GM23338 (cell line): ENCODE data around the gene TAS2R31. TPM values are rescaled to one million over a fixed set of nuclear protein-coding genes. Genes with fewer than 3 reads are reported as not detected.

Experiments
- ATAC-seq: fragments of 200-7000 bp; cut with Tn5 transposase; 3 replicates; pipeline ENCODE4 v1.9.1; 2020
- DNase-seq: peaks from one replicate; pipeline ENCODE4 v3.0.0-alpha.2; 2015; ENCODE audit warnings: low spot score
- H2AFZ ChIP-seq: fragments of 200-600 bp; sonication (generic); 2 replicates; pipeline ENCODE4 v1.8.0; 2016; ENCODE audit warnings: antibody characterized with exemption, mild to moderate bottlenecking, moderate library complexity
- H3F3A ChIP-seq: fragments of 200-600 bp; sonication (generic); replicated peaks from 2 replicates; pipeline ENCODE4 v1.8.0; 2017; ENCODE audit warnings: antibody characterized with exemption, mixed run types, low read depth
- H3K27ac ChIP-seq: fragments of 200-600 bp; sonication (generic); 2 replicates; pipeline ENCODE4 v1.6.1; 2016; ENCODE audit warnings: low read depth
- H3K27me3 ChIP-seq: fragments of 200-600 bp; sonication (generic); 2 replicates; pipeline ENCODE4 v1.8.0; 2016; ENCODE audit warnings: mild to moderate bottlenecking, mixed run types, moderate library complexity; ENCODE audit not compliant: insufficient read depth
- H3K36me3 ChIP-seq: fragments of 200-600 bp; sonication (generic); 2 replicates; pipeline ENCODE4 v1.8.0; 2016; ENCODE audit warnings: mild to moderate bottlenecking; ENCODE audit not compliant: insufficient read depth
- H3K4me1 ChIP-seq: fragments of 200-600 bp; sonication (generic); 2 replicates; pipeline ENCODE4 v1.8.0; 2016; ENCODE audit warnings: mild to moderate bottlenecking, moderate library complexity; ENCODE audit not compliant: insufficient read depth
- H3K4me2 ChIP-seq: fragments of 200-600 bp; sonication (generic); 2 replicates; pipeline ENCODE4 v1.7.1; 2017; ENCODE audit warnings: mixed run types
- H3K4me3 ChIP-seq: fragments of 200-600 bp; sonication (generic); 2 replicates; pipeline ENCODE4 v1.6.1; 2016; ENCODE audit warnings: mixed run types
- H3K79me2 ChIP-seq: fragments of 200-600 bp; sonication (generic); replicated peaks from 2 replicates; pipeline ENCODE4 v1.8.0; 2017; ENCODE audit warnings: mild to moderate bottlenecking; ENCODE audit not compliant: insufficient read depth
- H3K9me2 ChIP-seq: fragments of 200-600 bp; sonication (generic); 2 replicates; pipeline ENCODE4 v1.8.0; 2017; ENCODE audit not compliant: insufficient read depth
- H4K20me1 ChIP-seq: fragments of 200-600 bp; sonication (generic); replicated peaks from 2 replicates; pipeline ENCODE4 v1.8.0; 2017; ENCODE audit warnings: mild to moderate bottlenecking; ENCODE audit not compliant: insufficient read depth
- H3K27ac Mint-ChIP-seq: 2 replicates; pipeline ENCODE4 v1.8.0; 2020; ENCODE audit warnings: inconsistent platforms, mild to moderate bottlenecking, moderate library complexity, mixed read lengths
- H3K27me3 Mint-ChIP-seq: 3 replicates; pipeline ENCODE4 v1.8.0; 2022; ENCODE audit warnings: low read depth, mild to moderate bottlenecking, moderate library complexity, mixed read lengths, inconsistent platforms; ENCODE audit not compliant: insufficient read depth, poor library complexity
- H3K36me3 Mint-ChIP-seq: 3 replicates; pipeline ENCODE4 v1.8.0; 2021; ENCODE audit warnings: low read depth, mild to moderate bottlenecking, inconsistent platforms, moderate library complexity, mixed read lengths
- H3K4me1 Mint-ChIP-seq: 3 replicates; pipeline ENCODE4 v1.8.0; 2020; ENCODE audit warnings: mild to moderate bottlenecking, inconsistent platforms, mixed read lengths
- H3K4me3 Mint-ChIP-seq: 3 replicates; pipeline ENCODE4 v1.8.0; 2021; ENCODE audit warnings: moderate library complexity, mild to moderate bottlenecking, inconsistent platforms, mixed read lengths
- H3K9me3 Mint-ChIP-seq: 3 replicates; pipeline ENCODE4 v1.8.0; 2020; ENCODE audit warnings: moderate library complexity, mild to moderate bottlenecking, inconsistent platforms, mixed read lengths
- CREB1 ChIP-seq: fragments of 250-450 bp; sonication (Bioruptor Pico); IDR thresholded peaks from 2 replicates; pipeline ENCODE4 v1.5.0; 2020; ENCODE audit warnings: low read depth, mild to moderate bottlenecking, moderate library complexity
- EZH2 ChIP-seq: fragments of 200-600 bp; sonication (generic); IDR thresholded peaks from one replicate; pipeline ENCODE4 v1.8.0; 2017; ENCODE audit warnings: antibody characterized with exemption, mild to moderate bottlenecking, low read depth; ENCODE audit not compliant: unreplicated experiment
- EZH2phosphoT487 ChIP-seq: fragments of 200-600 bp; sonication (generic); IDR thresholded peaks from one replicate; pipeline ENCODE4 v1.8.1; 2018; ENCODE audit warnings: antibody characterized with exemption; ENCODE audit not compliant: unreplicated experiment
- JUNB ChIP-seq: IDR thresholded peaks from one replicate; pipeline ENCODE4 v1.6.1; 2016; ENCODE audit warnings: antibody characterized with exemption; ENCODE audit not compliant: unreplicated experiment
- NANOG ChIP-seq: IDR thresholded peaks from 2 replicates; pipeline ENCODE4 v1.6.1; 2016; ENCODE audit warnings: antibody characterized with exemption, borderline replicate concordance
- POLR2AphosphoS5 ChIP-seq: IDR thresholded peaks from 2 replicates; pipeline ENCODE4 v1.6.1; 2016; ENCODE audit warnings: antibody characterized with exemption, low read depth
- STAT1 ChIP-seq: IDR thresholded peaks from one replicate; pipeline ENCODE4 v1.6.1; 2016; ENCODE audit warnings: antibody characterized with exemption; ENCODE audit not compliant: unreplicated experiment
- ZNF114 ChIP-seq: fragments of 250-450 bp; sonication (Bioruptor Pico); IDR thresholded peaks from 2 replicates; pipeline ENCODE4 v1.5.0; 2020; ENCODE audit warnings: mild to moderate bottlenecking, moderate library complexity
- ZNF331 ChIP-seq: fragments of 250-450 bp; sonication (Bioruptor Pico); IDR thresholded peaks from 2 replicates; pipeline ENCODE4 v1.5.0; 2020; ENCODE audit warnings: low read depth, mild to moderate bottlenecking, moderate library complexity
- ZNF462 ChIP-seq: fragments of 250-450 bp; sonication (Bioruptor Pico); IDR thresholded peaks from 2 replicates; pipeline ENCODE4 v1.5.0; 2020; ENCODE audit warnings: mild to moderate bottlenecking, moderate library complexity
- polyA plus RNA-seq: library from polyadenylated mRNA; unstranded; fragments of >200 nt; fragmentation: Nextera tagmentation; extraction: Ambion mirVana; gene quantifications from 2 replicates; pipeline ENCODE4 v1.2.1, GENCODE V29; 2016
- total RNA-seq: library from RNA; depleted of rRNA; stranded (reverse); fragments of >200 nt; shearing (Covaris generic); gene quantifications from 2 replicates; pipeline ENCODE4 v1.2.3, GENCODE V29; 2014
- TF ChIP-seq, protein P1 (sequence below): IDR thresholded peaks from 2 replicates; pipeline ENCODE4 v1.6.1; 2016; ENCODE audit warnings: antibody characterized with exemption
- TF ChIP-seq, protein P2 (sequence below), 2 experiments: fragments of 200-600 bp in 1 of 2; sonication (generic) in 1 of 2; conservative IDR thresholded peaks; 2 replicates each; pipeline versions ENCODE4 v1.5.1 to v1.6.1; 2016 to 2017; ENCODE audit warnings: antibody characterized with exemption in 2 of 2, low read depth in 2 of 2, mild to moderate bottlenecking in 2 of 2, moderate library complexity in 1 of 2
- TF ChIP-seq, protein P3 (sequence below): IDR thresholded peaks from one replicate; pipeline ENCODE4 v1.6.1; 2018; ENCODE audit warnings: antibody characterized with exemption; ENCODE audit not compliant: unreplicated experiment

TAS2R31 gene
- total and polyA plus RNA-seq, 2 experiments from 2014 or later = 12.9 TPM; not detected in 1

DNA sequence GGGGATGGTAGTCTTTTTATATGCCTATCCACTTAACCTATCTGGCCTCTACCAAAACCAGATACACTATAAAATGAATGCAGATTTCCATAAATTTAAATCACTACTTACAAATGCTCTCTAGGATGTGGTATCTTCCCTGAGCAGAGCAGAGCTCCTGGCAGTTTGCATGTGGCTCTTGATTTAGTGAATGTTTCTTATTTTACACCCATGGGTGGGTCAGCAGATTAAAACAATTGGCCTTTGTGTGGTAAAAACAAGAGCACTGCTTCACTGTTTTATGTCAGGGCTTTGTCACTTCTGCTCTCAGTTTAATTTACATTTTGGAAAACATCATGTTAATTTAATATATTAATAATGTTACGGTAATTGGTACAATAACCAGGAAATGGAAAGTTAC is 14.3 kb downstream of the TAS2R31 start:
- H3K4me2 ChIP-seq = no peak overlapping the region
- no peaks in the 10 kb centered on the region for H3K9me3 Mint-ChIP-seq
- TF ChIP-seq ZNF114 (CRISPR knock-in tag) = no peak
- TF ChIP-seq STAT1 = no peak
- TF ChIP-seq EZH2phosphoT487 = no peak
- TF ChIP-seq, protein P1, sequence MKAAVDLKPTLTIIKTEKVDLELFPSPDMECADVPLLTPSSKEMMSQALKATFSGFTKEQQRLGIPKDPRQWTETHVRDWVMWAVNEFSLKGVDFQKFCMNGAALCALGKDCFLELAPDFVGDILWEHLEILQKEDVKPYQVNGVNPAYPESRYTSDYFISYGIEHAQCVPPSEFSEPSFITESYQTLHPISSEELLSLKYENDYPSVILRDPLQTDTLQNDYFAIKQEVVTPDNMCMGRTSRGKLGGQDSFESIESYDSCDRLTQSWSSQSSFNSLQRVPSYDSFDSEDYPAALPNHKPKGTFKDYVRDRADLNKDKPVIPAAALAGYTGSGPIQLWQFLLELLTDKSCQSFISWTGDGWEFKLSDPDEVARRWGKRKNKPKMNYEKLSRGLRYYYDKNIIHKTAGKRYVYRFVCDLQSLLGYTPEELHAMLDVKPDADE = no peak
- no peak for TF ChIP-seq JUNB
- TF ChIP-seq NANOG = no peak
- no peak for TF ChIP-seq POLR2AphosphoS5
- no peak for TF ChIP-seq EZH2
- TF ChIP-seq, protein P2, sequence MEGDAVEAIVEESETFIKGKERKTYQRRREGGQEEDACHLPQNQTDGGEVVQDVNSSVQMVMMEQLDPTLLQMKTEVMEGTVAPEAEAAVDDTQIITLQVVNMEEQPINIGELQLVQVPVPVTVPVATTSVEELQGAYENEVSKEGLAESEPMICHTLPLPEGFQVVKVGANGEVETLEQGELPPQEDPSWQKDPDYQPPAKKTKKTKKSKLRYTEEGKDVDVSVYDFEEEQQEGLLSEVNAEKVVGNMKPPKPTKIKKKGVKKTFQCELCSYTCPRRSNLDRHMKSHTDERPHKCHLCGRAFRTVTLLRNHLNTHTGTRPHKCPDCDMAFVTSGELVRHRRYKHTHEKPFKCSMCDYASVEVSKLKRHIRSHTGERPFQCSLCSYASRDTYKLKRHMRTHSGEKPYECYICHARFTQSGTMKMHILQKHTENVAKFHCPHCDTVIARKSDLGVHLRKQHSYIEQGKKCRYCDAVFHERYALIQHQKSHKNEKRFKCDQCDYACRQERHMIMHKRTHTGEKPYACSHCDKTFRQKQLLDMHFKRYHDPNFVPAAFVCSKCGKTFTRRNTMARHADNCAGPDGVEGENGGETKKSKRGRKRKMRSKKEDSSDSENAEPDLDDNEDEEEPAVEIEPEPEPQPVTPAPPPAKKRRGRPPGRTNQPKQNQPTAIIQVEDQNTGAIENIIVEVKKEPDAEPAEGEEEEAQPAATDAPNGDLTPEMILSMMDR (conservative IDR thresholded peaks at IDR 0.05; ENCODE audit: low read depth in 2 of 2) = no peak
- TF ChIP-seq ZNF331 (CRISPR knock-in tag) = no peak
- TF ChIP-seq ZNF462 (CRISPR knock-in tag) = no peak
- TF ChIP-seq, protein P3, sequence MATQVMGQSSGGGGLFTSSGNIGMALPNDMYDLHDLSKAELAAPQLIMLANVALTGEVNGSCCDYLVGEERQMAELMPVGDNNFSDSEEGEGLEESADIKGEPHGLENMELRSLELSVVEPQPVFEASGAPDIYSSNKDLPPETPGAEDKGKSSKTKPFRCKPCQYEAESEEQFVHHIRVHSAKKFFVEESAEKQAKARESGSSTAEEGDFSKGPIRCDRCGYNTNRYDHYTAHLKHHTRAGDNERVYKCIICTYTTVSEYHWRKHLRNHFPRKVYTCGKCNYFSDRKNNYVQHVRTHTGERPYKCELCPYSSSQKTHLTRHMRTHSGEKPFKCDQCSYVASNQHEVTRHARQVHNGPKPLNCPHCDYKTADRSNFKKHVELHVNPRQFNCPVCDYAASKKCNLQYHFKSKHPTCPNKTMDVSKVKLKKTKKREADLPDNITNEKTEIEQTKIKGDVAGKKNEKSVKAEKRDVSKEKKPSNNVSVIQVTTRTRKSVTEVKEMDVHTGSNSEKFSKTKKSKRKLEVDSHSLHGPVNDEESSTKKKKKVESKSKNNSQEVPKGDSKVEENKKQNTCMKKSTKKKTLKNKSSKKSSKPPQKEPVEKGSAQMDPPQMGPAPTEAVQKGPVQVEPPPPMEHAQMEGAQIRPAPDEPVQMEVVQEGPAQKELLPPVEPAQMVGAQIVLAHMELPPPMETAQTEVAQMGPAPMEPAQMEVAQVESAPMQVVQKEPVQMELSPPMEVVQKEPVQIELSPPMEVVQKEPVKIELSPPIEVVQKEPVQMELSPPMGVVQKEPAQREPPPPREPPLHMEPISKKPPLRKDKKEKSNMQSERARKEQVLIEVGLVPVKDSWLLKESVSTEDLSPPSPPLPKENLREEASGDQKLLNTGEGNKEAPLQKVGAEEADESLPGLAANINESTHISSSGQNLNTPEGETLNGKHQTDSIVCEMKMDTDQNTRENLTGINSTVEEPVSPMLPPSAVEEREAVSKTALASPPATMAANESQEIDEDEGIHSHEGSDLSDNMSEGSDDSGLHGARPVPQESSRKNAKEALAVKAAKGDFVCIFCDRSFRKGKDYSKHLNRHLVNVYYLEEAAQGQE = no peak
- no peak for TF ChIP-seq CREB1
- no peak overlapping the region for H3K27ac ChIP-seq
- no peak overlapping the region for H3K4me3 Mint-ChIP-seq
- H3K79me2 ChIP-seq = no peaks in the 10 kb centered on the region
- H2AFZ ChIP-seq = no peak overlapping the region
- H3K36me3 Mint-ChIP-seq = no peaks in the 10 kb centered on the region
- no peaks in the 10 kb centered on the region for H3K27me3 ChIP-seq
- H3K27me3 Mint-ChIP-seq = no peaks in the 10 kb centered on the region
- H3K4me3 ChIP-seq = no peak overlapping the region
- H3K27ac Mint-ChIP-seq = no peak overlapping the region
- no peaks in the 10 kb centered on the region for H3F3A ChIP-seq
- H4K20me1 ChIP-seq = no peaks in the 10 kb centered on the region
- no peaks in the 10 kb centered on the region for H3K36me3 ChIP-seq
- peaks cover 3% of the 10 kb centered on the region; the same call in 2 of the 3 replicates for H3K4me1 Mint-ChIP-seq
- H3K9me2 ChIP-seq = no peaks in the 10 kb centered on the region
- no peak for DNase-seq
- no peaks in the 10 kb centered on the region for H3K4me1 ChIP-seq
- no peak for ATAC-seq
